K562 (cell line): ENCODE data around the gene SCAMP3. TPM values are rescaled to one million over a fixed set of nuclear protein-coding genes. Genes with fewer than 3 reads are reported as not detected.

ENCODE experiments used
- ARID3A ChIP-seq: IDR thresholded peaks from 2 replicates; pipeline ENCODE4 v1.6.1; 2012; ENCODE audit warnings: low read depth, low read length, improper control_type of control experiment, borderline replicate concordance
- ATF4 ChIP-seq: fragments of 450-650 bp; formaldehyde crosslinking; IDR thresholded peaks from 2 replicates; pipeline ENCODE4 v1.4.0; 2022; ENCODE audit warnings: mild to moderate bottlenecking, moderate library complexity
- CBX2 ChIP-seq: fragments of 200-600 bp; sonication (generic); IDR thresholded peaks from one replicate; pipeline ENCODE4 v1.6.1; 2012; ENCODE audit warnings: mild to moderate bottlenecking, low read length, inconsistent platforms; ENCODE audit not compliant: insufficient read depth, poor library complexity, severe bottlenecking
- CTBP1 ChIP-seq: fragments of 450-650 bp; IDR thresholded peaks from 2 replicates; pipeline ENCODE4 v1.6.1; 2016; ENCODE audit warnings: borderline replicate concordance
- DACH1 ChIP-seq: fragments of 450-650 bp; IDR thresholded peaks from 2 replicates; pipeline ENCODE4 v1.6.1; 2018; ENCODE audit not compliant: partially characterized antibody
- POLR2A ChIP-seq: fragments of 450-650 bp; conservative IDR thresholded peaks from 2 replicates; pipeline ENCODE4 v1.6.1; 2016
- PTTG1 ChIP-seq: fragments of 450-650 bp; IDR thresholded peaks from 2 replicates; pipeline ENCODE4 v1.6.1; 2016; ENCODE audit warnings: low read depth, mild to moderate bottlenecking, missing genetic modification characterization, missing compliant biosample characterization
- RBM34 ChIP-seq: fragments of 200-400 bp; formaldehyde crosslinking; IDR thresholded peaks from 2 replicates; pipeline ENCODE4 v1.6.1; 2018; ENCODE audit warnings: low read length, borderline replicate concordance; ENCODE audit not compliant: insufficient read depth
- SIX5 ChIP-seq, 2 experiments: IDR thresholded peaks; 2 replicates each; pipeline ENCODE4 v1.6.1; 2011; ENCODE audit warnings: low read length in 2 of 2, borderline replicate concordance in 1 of 2, low read depth in 1 of 2, mild to moderate bottlenecking in 1 of 2, moderate library complexity in 1 of 2; ENCODE audit not compliant: insufficient read depth in 1 of 2
- SREBF1 ChIP-seq: fragments of 150-350 bp; IDR thresholded peaks from 2 replicates; pipeline ENCODE4 v1.6.1; 2014; ENCODE audit warnings: antibody characterized with exemption, low read depth, low read length, borderline replicate concordance
- U2AF1 ChIP-seq: fragments of 200-400 bp; formaldehyde crosslinking; optimal IDR thresholded peaks from 2 replicates; pipeline ENCODE3; 2017; ENCODE audit warnings: mild to moderate bottlenecking, low read depth, low read length, moderate library complexity
- ZBED1 ChIP-seq: IDR thresholded peaks from 2 replicates; pipeline ENCODE4 v1.6.1; 2014
- ZNF239 ChIP-seq: fragments of 250-450 bp; sonication (Bioruptor Pico); IDR thresholded peaks from 2 replicates; pipeline ENCODE4 v1.4.0; 2020; ENCODE audit warnings: mild to moderate bottlenecking
- ZNF444 ChIP-seq: fragments of 250-450 bp; sonication (Bioruptor Pico); IDR thresholded peaks from 2 replicates; pipeline ENCODE4 v1.4.0; 2020; ENCODE audit warnings: mild to moderate bottlenecking, moderate library complexity
- polyA plus RNA-seq, 8 experiments: library from polyadenylated mRNA; depleted of rRNA in 4 of 8; stranded (reverse) in 5 of 8; unstranded in 3 of 8; fragments of >200 nt; fragmentation: Nextera tagmentation in 2 of 8; fragmentation: Illumina TruSeq in 1 of 8; extraction: Ambion mirVana in 2 of 8; extraction: Trizol in 1 of 8; gene quantifications; 2 replicates each; pipeline versions ENCODE4 v1.2.1 to v1.2.3, GENCODE V29; 2011 to 2014; ENCODE audit warnings: inconsistent platforms in 1 of 8, missing spikeins in 1 of 8
- total RNA-seq, 7 experiments: library from RNA; depleted of rRNA in 6 of 7; stranded (reverse); fragments of >200 nt in 6 of 7; fragmentation: Illumina TruSeq in 2 of 7; extraction: Trizol in 2 of 7; gene quantifications; 2 replicates each; pipeline versions ENCODE4 v1.2.1 to v1.2.3, GENCODE V29; 2011 to 2021; ENCODE audit warnings: low replicate concordance in 1 of 7
- TF ChIP-seq, protein P1 (sequence below): IDR thresholded peaks from 3 replicates; pipeline ENCODE4 v1.6.1; 2011; ENCODE audit warnings: borderline replicate concordance, mild to moderate bottlenecking; ENCODE audit not compliant: insufficient read length, insufficient read depth
- TF ChIP-seq, protein P2 (sequence below): fragments of 450-650 bp; formaldehyde crosslinking; IDR thresholded peaks from 2 replicates; pipeline ENCODE4 v1.4.0; 2020; ENCODE audit warnings: mild to moderate bottlenecking, mixed read lengths
- TF ChIP-seq, protein P3 (sequence below): sonication (generic); formaldehyde crosslinking; IDR thresholded peaks from 2 replicates; pipeline ENCODE4 v1.8.0; 2023; ENCODE audit warnings: mild to moderate bottlenecking, missing genetic modification reagents

SCAMP3 gene
- total and polyA plus RNA-seq, 9 of the 15 experiments (the other 6 are each of a cell fraction or from before 2014, with no cell fraction given), result 14.2 to 131 (median 86.1) TPM

GRCh38 chr1:155244368-155245162, 17.6 kb downstream of the SCAMP3 start (continued):
- TF ChIP-seq, protein P1, sequence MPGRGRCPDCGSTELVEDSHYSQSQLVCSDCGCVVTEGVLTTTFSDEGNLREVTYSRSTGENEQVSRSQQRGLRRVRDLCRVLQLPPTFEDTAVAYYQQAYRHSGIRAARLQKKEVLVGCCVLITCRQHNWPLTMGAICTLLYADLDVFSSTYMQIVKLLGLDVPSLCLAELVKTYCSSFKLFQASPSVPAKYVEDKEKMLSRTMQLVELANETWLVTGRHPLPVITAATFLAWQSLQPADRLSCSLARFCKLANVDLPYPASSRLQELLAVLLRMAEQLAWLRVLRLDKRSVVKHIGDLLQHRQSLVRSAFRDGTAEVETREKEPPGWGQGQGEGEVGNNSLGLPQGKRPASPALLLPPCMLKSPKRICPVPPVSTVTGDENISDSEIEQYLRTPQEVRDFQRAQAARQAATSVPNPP, result no peak
- TF ChIP-seq SREBF1 (0 out of 2 replicates have a peak, but pooled peaks have one; percentile 39), ZNF239 (CRISPR knock-in tag) (peak; percentile 63; the same call in 1 of the 2 replicates), ARID3A (peak; percentile 78; the same call in 1 of the 2 replicates), RBM34 (no peak), CTBP1 (peak; percentile 96), ZNF444 (CRISPR knock-in tag) (no peak), U2AF1 (peak; percentile 64), POLR2A (peak; percentile 94), DACH1 (peak; percentile 46), ZBED1 (peak; percentile 91; the same call in 1 of the 2 replicates), SIX5 (IDR thresholded peaks at IDR 0.05; ENCODE audit: borderline replicate concordance in 1 of 2, insufficient read depth in 1 of 2, low read depth in 1 of 2, low read length in 2 of 2) (0 out of 4 replicates have a peak, but pooled peaks of 1 of the 2 experiments have one; percentile 34), ATF4 (no peak; the same call in 1 of the 2 replicates), PTTG1 (tag) (no peak), CBX2 (no peak)
- TF ChIP-seq, protein P2, sequence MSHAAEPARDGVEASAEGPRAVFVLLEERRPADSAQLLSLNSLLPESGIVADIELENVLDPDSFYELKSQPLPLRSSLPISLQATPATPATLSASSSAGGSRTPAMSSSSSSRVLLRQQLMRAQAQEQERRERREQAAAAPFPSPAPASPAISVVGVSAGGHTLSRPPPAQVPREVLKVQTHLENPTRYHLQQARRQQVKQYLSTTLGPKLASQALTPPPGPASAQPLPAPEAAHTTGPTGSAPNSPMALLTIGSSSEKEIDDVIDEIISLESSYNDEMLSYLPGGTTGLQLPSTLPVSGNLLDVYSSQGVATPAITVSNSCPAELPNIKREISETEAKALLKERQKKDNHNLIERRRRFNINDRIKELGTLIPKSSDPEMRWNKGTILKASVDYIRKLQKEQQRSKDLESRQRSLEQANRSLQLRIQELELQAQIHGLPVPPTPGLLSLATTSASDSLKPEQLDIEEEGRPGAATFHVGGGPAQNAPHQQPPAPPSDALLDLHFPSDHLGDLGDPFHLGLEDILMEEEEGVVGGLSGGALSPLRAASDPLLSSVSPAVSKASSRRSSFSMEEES (CRISPR knock-in tag), result no peak
- TF ChIP-seq, protein P3, sequence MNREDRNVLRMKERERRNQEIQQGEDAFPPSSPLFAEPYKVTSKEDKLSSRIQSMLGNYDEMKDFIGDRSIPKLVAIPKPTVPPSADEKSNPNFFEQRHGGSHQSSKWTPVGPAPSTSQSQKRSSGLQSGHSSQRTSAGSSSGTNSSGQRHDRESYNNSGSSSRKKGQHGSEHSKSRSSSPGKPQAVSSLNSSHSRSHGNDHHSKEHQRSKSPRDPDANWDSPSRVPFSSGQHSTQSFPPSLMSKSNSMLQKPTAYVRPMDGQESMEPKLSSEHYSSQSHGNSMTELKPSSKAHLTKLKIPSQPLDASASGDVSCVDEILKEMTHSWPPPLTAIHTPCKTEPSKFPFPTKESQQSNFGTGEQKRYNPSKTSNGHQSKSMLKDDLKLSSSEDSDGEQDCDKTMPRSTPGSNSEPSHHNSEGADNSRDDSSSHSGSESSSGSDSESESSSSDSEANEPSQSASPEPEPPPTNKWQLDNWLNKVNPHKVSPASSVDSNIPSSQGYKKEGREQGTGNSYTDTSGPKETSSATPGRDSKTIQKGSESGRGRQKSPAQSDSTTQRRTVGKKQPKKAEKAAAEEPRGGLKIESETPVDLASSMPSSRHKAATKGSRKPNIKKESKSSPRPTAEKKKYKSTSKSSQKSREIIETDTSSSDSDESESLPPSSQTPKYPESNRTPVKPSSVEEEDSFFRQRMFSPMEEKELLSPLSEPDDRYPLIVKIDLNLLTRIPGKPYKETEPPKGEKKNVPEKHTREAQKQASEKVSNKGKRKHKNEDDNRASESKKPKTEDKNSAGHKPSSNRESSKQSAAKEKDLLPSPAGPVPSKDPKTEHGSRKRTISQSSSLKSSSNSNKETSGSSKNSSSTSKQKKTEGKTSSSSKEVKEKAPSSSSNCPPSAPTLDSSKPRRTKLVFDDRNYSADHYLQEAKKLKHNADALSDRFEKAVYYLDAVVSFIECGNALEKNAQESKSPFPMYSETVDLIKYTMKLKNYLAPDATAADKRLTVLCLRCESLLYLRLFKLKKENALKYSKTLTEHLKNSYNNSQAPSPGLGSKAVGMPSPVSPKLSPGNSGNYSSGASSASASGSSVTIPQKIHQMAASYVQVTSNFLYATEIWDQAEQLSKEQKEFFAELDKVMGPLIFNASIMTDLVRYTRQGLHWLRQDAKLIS (CRISPR knock-in tag), result peak; percentile 96
